T follicular helper cell (primary cell): Measurements from ENCODE around the gene TMEM47.

Experiments used
- DNase-seq: peaks from one replicate; pipeline ENCODE4 v3.0.0-alpha.2; 2020; ENCODE audit warnings: low read depth
- total RNA-seq, 2 experiments: gene quantifications; one replicate each; lab custom pipeline; 2026; lab: John Stamatoyannopoulos, UW

The TMEM47 gene
- 0 reads per million in 2 experiments for total RNA-seq

DNA sequence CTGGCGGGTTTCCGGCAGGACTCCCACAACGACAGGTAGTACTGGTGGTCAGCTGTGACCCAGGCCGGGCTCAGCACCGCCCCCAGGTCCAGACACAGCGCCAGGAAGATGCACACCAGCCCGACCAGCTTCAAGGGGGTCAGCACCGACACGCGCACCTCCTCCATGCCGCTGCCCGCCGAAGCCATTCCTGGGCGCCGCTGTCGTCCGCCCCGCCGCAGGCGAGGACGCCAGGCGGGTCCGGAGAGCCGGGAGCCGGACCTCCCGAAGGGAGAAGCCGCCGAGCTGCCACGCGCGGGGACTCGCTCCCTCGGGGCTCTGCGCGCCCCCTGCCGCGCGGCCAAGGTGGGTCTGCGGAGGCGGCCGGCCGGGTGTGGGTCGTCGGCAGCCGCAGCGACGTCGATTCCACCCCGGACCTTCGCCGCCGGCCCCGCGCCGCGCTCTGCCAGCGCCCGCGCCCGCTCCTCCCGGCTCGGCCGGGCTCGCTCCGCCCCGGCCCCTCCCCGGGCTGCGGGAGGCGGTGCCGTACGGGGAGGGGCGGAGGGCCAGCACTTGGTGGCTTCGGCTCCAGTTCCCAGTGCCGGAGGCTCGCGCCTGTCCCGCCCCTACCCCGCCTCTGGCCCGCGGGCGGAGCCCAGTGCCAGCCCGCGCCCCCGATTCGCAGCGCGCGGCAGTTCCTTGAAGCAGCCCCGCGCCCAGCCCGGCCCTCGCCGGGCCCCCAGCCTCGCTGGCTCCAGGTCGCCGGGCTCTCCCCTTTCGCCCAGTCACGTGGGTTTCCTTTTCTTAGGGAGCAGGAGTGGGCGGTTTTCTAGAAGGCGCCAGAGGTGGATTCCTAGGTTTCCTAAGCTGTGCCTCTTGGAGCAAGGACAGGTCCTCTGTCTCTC lies at the start of gene TMEM47:
Gene TMEM47, minus strand, starts transcription at position 444 of the 884 bp plus-strand sequence. Its CDS starts 256 bp downstream, at position 188.
- DNase-seq, result no peak

DNA sequence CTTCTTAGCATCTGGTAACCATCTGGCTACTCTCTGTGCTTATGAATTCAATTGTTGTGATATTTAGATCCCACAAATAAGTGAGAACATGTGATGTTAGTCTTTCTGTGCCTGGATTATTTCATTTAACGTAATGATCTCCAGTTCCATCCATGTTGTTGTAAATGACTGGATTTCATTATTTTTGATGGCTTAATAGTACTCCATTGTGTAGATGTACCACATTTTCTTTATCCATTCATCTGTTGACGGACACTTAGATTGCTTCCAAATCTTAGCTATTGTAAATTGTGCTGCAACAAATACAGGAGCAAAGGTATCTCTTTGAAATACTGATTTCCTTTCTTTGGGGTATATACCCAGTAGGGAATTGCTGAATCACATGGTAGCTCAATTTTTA lies 30.0 kb upstream of the TMEM47 start:
- no peak for DNase-seq

DNA sequence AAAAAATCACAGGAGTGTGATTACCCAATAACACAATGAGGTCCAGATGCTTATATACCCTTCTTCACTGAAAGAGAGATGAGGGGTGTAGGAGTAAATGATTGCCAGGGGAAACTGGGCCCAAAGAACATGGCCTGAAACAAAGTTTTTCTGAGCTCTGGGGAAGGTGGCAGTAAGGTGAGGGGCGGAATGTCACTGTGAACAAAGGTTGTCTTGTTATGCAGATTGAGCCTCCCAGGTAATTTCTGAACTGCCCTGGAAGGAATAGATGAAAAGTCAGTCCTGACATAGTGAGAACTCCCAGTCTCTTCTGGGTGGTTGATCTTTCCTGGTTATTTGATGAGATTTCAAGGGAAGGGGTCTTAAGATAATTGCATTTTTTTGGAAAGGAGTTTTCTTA lies 2.5 kb upstream of the TMEM47 start:
- DNase-seq, result no peak

DNA sequence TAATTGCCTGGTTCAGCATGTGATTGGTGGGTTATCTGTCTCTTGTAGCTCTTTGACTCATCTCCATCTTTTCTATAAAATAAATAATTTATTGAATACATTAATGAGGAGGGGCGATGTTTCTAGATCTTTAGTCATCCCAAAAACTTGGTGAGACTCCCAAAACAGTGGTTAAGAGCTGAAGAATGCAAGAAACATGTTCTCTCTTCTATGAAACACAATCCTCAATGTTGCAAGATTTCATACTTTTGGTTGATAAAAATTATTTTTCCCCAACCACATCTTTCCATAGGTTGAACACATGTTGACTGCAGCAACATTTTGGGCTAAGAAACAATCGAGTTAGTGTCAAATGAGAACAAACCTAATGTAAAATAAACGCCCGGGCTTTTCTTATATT lies 1.2 kb upstream of the TMEM47 start:
- no peak for DNase-seq

DNA sequence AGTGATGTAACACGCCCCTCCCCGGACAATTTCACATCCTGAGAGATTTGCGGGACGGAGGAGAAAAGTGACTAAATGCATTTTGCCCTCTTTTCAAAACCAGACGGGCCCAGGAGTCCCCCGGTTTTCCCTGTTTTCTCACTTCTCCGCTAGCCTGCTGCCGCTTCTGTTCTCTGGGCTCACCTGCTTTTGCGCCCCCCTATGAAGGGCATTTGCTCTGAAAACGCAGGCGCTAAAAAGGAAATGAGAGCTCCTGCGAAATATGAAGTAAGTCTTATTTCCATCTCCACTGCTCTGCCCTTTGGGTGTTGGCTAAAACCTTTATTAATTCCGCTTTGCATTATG lies 613 bp upstream of the TMEM47 start:
- DNase-seq, result no peak

DNA sequence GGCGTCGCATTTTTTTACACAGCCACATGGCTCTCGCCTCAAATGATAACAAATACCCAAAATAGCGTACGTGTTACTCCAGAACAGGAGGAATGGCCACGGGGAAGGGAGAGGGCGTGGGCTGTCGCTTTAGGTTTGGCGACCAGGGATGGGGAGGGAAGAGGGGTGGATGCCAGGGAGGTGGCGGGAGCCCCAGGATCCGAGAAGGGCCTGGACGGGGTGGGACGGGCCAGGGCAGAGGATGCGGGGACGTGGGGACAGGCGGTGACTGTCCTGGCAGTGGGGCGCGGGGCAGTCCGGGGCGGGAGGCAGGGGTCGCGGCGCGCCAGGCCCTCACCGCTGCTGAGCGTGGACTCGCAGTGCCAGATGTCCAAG lies 631 bp downstream of the TMEM47 start:
- no peak for DNase-seq

DNA sequence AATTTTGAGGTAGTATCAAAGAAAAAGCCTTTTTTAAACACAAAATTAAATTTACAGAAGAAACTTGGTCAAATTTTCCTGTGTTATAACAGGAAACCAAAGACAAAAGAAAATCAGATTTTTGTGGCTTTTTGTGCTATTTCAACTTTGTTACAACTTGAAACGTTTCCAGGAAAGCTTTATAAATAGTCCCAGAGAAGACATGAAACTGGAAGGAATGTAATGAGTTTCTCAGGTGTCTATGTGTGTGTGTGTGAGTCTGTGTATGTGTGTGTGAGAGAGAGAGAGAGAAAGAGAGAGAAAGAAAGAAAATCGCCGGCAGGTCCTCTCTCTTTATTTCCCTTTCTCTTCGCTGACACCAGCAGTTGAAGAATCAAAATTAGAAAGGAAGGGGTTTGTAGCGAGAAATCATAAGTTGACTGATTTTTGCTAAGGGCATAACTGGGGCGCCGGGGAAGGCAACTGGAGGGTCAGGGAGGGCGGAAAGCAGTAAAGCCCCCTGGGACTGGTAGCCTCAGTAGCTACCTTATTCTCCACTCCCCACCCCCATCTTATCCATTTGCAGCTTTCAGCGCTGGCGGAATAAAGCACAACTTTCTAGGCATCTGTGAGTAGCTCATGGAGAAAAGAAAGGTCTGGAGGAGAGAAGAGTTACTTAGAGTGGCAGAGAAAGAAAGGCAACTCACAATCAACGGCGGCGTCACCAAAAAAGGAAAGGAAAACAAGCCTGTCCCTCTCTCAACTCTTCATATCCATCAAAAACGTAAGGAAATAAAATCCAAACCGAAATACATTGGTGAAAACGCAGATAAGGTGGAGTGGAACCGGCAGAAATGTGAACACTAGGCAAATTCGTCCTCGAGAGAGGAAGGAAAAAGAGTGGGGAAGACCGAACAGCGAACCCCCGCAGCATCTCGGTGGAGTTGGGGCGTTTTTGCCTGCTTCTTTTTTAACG lies 1.3 kb downstream of the TMEM47 start:
- DNase-seq, result no peak

DNA sequence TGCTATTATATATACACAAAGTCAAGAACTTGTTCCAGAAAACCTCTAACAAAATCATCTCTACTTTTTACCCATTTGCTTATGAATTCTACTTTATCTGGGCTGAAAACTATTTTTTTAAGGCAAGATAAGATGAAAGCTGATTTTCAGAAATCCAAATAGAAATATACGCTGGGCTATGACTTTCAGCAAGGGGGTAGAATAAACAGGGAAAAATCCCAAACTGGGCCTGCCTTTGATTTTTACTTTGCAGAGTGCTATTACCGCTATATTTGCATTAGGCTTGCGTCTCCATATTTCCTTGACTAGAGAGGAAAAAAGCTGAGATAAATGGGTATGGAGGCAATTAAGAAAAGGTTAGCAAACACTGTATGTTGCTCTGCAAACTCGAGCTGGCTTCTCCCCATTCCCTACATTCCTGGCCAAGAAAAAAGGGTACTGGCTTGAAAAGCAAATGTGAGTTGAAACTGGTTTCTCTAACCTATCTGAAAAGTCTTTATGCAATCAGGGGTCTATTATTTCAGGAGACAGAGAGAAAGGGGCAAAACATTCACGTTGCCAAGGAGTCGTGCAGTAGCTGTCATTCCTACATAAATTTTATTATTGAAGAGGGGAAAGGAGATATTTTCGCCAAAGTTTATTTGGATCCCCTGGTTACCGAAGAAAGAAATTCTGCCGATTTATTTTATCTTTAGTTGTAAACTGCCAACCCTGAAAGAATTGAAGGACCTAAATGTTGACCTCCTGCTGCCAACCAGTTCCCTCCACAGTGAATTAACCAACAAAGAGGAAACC lies 2.2 kb downstream of the TMEM47 start:
- DNase-seq, result no peak

DNA sequence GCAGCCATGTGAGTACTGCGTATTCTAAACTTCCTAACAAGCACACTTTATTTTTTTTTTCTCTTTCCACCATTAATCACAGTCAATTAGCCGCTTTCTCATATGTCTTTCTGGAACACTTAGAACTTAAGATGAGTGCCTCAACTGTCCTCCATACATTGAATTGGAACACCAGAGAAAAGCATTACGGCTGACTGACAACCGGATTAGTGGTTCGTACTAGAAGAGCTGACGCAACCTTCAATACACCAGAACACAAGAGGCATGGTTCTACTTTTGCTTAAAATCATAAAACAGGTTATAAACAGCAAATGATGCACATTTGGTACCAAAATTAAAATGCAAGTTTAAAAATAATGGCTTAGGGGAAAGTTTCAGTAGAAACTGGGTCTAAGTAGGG lies 3.3 kb downstream of the TMEM47 start:
- no peak for DNase-seq

DNA sequence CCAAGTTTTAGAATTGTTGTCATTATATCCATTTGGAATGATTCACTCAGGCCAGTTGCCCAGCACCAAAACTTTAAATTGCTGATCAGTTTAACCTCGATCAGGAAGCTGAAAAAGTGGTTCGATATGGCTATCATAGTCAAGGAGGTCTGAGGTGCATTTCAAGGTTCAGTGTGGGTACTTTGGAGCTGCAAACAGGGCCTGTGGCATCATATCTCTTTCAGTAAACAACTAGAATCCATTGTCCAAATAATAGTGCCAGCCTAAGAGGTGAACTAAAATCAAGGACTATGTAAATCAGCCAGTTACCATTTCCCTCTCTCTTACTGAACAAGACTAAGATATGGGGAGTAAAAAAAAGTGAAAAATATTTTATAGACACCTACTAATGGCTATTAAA lies 14.2 kb downstream of the TMEM47 start:
- DNase-seq, result no peak

DNA sequence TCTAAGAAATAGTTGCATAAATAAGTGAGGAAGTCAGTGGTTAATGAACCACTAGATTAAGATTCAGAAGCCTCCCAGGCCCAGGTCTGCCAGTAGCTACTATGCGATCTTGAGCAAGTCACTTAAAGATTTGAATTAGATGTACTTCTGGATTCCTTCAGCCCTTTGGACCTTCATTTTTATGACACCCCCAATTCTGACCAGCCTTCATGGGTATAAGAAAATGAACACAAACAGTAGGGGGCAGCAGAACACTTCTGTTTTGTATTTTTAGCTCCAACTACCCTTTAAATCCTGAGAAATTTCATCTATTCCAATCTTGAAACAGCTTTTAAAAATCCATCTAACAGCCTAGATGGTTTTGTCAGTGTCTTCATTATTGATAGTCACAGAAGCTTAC lies 19.0 kb downstream of the TMEM47 start:
- no peak for DNase-seq

DNA sequence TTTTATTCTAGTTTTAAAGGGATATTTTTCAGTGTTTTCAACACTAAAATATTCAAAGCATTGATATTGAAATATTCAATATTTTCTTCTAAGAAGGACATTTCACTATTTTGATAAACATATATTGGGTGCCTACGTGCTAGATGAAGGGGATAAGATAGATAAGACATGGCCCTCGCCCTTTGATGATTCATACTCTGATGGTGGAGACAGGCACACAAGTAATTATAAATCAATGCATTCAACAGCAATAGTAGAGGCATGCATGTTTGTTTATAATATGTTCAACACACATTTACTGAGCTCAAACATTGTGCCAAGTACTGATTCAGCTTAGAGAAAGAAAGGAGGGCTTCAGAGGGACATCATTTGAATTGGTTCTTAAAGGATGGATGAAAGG lies 22.7 kb downstream of the TMEM47 start:
- DNase-seq, result no peak

DNA sequence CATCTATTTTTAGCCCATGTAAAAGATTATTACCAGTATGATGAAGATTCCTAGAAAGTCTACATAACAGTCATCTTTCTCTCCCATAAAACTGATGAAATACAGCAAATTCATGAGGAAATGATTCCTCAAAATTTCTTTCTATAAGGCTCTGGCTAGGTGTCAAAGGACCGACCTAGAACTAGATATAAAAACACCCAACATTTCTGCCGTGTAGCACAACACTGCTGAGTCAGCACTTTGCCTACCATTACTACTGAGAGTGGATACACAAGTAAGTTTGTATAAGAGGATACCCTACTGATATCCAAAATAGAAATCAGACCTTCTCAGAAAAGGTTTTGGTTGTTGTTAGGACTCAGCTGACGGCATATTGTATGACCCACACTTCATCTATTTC lies 24.7 kb downstream of the TMEM47 start:
- no peak for DNase-seq

DNA sequence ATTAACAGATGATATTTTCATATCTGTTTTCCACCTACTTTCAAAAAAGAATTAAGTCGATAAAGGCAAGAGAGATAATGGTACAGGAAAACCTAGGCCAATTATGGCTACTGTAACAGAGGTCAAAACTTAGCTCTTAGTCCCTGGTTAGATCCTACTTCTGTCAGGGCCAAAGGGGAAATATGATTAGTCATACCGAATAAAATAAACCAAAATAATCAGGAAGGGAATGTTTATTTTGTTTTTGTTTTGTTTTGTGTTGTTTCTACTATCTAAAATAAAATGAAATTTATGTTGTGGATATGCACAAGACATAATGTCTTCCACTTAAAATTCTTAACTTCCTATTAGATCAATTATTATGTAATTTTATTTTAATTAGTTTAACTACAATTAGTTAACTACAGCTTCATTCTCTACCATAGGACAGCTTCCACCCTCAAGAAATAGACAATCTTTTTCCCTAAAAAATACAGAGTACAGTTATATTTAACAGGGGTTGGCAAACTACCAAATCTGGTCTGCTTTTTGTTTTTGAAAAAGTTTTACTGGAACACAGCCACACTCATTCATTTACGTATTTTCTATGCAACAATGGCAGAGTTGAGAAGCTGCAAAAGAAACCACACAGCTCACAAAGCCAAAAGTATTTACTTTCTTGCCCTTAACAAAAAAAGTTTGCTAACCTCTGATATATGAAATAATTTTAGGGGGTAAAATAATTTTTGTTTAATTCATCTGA lies 25.4 kb downstream of the TMEM47 start:
- DNase-seq, result no peak

DNA sequence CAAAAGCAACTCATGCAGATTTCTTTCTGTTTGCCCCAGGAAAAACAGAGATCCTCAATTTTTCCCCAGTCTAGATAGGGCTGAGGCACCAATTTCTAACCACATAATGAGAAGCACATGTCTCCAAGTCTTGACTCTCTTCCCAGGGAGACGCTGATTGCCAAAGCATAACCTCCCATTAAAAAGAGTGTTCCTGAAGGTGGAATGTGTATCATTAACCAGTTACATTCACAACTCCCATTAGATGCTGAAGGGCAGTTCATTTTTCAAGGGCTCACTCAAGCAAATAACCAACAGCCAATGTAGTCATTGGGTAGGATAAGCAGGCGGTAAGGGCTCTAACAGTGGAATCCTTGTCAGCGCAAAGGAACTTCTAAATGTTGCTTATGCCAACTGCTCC lies 27.5 kb downstream of the TMEM47 start:
- no peak for DNase-seq

DNA sequence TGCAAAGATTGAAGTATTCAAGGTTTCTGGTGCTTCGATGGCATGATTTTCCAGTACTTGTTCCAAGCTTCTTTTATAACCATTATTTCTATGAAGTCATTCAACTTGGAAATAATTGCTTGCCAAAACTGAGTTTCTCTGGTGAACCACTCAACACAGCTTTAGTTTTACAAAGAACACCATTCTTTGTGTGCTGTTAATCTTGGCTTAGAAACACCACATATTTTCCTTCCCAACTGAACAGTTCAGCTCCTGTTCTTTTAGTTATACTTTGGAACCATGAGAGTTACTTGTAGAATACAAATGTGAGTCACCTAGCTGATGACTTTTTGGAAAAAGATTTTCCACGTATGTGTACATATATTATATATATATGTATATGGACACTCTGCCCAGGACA lies 32.7 kb downstream of the TMEM47 start:
- no peak for DNase-seq

DNA sequence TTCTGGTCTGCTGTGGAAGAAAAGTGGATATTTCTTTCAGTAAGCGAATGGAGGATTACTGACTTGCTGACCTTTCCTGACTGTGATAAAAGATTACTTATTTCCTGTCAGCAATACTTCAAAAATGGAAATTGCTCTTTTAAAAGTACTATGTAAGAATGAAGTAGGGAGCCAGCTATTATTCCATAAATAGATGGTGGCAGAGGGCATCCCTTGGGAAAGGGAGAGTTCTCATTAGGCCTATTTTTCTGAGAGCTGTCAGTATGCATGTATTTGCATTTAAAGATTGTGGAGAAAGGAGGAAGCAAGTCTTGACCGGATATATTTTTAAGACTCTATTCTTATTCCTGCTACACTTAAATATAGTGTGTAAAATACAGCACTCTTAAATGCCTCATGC lies 37.2 kb downstream of the TMEM47 start:
- no peak for DNase-seq

DNA sequence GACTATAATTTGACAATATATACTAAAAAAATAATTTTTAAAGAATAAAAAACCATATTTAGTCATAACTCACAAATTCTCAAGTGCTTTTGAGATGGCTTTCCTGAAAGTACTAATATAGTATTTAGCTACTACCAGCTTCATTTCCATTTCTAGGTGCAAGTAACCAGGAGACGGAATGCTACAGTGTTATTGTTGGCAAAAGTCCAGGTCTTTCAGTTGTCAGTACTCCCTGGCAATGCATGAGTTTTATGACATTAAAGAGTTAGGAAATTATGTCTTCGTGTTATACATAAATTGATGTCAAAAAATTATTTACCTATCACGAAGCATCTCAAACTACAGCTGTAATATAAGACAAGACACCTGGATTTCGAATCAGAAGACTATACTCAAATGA lies 45.0 kb downstream of the TMEM47 start:
- no peak for DNase-seq

DNA sequence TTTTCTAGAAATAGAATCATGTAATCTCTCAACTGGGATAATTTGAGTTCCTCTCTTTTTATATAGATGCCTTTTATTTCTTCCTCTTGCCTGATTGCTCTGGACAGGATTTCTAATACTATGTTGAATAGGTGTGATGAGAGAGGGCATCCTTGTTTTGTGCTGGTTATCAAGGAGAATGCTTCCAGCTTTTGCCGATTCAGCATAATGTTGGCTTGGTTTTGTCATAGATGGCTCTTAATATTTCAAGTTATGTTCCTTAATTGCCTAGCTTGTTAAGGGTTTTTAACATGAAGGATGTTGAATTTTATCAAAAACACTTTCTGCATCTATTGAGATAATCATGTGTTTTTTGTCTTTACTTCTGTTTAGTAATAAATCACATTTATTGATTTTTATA lies 58.7 kb downstream of the TMEM47 start:
- DNase-seq, result no peak

DNA sequence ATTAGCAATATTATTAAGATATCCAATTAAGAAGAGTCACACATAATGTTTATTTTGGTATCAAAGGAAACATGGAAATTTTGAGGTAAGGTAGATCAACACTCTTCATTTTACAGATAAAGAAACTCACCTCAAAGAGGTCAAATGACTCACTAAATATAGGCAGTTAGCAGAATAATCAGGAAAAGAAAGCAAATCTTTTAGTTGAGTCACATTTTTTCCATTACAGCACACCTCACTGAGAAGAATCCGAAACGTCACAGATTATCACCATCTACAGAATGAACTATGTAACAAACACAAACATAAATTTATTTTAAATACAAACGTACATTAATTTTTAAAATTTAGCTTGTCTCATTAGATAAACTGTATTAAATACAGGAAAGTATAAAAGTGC lies 70.1 kb downstream of the TMEM47 start:
- no peak for DNase-seq

DNA sequence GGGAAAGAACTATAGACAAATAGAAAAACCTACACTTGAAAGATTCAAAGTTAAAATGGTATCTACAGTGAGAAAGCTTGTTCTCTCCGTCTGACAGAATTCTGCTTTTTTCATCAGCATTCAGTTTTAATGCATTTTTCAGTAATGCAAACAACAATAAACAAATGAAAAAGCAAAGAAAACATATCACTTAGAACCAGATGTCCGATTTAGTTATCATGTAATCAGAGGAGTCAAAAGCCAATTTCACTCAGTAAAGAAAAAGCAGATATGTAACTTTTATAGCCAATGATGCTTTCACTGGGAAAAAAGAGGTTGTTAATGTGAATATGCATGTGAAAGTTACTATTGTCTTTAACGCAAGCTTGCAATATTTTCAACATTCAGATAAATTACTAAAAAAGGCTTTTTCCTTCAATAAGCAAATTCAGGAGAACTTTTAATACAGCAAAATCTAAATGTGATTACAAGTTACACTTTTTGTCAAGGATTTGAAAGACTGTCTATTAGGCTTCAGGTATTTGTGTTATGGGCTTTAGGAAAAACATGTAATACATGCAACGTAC lies 70.7 kb downstream of the TMEM47 start:
- no peak for DNase-seq
